Left kidney (tissue), 2 donors: ENCODE results near the gene KANK2. TPM values are rescaled to one million over a fixed set of nuclear protein-coding genes. Genes with fewer than 3 reads are reported as not detected.
"Not testable (repeated sequence)": the region's sequence is repeated elsewhere in the genome, so short reads cannot be mapped to it uniquely, and the experiment has no call there.

Experiments used
- DNase-seq: peaks from one replicate; pipeline ENCODE4 v3.0.0-alpha.2; 2013
- polyA plus RNA-seq: library from polyadenylated mRNA; unstranded; fragments of 120-200 nt; gene quantifications from one replicate; pipeline ENCODE4 v1.2.1, GENCODE V29; 2013; ENCODE audit not compliant: insufficient read length

Gene KANK2
- polyA plus RNA-seq, 1 donor, result 117 TPM

DNA sequence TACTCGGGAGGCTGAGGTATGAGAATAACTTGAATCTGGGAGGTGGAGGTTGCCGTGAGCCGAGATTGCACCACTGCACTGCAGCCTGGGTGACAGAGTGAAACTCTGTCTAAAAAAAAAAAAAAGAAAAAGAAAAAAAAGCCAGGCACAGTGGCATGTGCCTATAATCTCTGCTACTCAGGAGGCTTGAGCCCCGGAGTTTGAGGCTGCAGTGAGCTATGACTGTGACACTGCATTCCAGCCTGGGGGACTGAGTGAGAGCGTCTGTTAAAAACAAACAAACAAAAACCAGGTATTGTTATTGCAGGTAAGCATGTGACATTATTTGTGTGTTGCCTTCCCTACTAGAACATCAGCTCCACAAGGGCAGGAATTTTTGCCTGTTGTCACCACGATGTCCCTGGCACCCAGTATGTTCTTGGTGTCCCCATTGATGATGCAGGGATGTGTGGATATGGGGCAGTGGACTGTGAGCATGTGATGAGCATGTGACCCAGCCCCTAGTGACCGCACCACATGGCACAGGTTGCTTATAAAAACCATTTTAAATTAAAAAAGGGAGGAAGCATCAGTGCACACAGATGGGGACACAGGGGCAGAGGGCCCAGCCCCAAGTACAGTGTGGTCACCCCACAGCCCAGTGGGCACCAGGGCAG is 1.6 kb upstream of the KANK2 start:
- no peak for DNase-seq

DNA sequence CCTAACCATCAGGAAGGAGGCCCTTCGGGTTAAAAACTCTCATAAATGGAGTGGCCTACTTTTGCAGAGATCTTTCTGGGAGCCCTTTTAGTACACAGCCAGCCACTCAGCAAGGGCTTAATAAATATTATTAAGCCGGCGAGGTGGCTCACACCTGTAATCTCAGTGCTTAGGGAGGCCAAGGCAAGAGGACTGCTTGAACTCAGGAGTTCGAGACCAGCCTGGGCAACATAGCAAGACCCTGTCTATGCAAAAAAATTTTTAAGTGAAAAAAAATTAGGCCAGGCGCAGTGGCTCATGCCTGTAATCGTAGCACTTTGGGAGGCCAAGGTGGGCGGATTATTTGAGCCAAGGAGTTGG is 810 bp upstream of the KANK2 start:
- DNase-seq, result no peak

DNA sequence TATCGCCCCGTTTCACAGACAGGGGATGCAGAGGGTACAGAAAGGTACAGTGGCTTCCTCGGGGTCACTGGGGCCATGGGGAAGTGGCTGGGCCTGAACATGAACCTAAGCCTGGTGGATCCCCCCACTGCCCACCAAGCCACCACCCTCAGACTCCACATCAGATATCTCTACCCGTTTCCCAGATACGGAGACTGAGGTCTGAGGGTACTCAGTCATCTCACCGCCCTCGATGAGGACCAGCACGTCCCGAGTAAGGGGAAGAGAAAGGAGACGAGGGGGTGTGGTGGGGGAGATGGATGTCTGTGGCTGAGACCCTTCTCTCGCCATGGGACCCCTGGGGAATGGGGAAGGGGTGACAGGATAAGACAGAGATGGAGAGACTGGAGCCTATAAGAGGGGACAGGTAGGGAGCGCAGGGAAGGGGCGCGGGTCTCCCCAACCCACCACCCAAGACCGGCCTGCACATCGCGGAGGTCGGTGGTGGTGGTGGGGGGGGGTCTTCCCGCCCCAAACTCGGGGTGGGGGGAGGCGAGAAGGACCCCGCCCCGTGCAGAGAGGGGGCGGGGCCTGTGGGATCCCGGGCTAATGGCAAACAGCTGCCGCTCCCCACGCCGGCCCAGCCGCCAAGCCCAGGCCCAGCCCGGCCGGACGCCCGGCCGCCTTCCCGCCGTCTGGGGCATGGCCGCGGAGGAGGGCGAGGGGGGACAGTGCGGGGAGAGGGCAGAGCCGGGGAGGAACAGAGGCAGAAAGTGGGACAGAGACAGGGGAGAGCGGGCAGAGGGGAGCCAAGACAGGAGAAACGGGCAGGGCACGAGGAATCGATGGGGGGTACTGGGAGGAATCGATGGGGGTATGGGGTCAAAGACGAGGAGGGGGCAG is 698 bp downstream of the KANK2 start:
- DNase-seq, result no peak

DNA sequence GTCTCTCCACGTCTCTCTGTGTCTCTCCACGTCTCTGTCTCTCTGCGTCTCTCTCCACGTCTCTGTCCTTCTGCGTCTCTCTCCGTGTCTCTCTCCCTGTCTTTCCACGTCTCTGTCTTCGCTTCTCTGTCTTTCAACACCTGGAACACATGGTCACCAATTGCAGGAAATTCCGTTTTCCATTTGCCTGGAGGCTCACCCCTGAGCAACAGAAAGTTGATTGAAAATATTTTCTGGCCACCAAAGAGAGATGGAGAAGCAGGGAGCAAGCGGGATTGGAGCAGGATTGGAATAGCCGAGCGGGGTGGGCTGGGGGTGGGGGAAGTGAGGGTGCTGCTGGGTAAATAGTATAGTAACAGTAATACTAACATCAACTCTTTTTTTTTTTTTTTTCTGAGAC is 1.7 kb downstream of the KANK2 start:
- no peak for DNase-seq

DNA sequence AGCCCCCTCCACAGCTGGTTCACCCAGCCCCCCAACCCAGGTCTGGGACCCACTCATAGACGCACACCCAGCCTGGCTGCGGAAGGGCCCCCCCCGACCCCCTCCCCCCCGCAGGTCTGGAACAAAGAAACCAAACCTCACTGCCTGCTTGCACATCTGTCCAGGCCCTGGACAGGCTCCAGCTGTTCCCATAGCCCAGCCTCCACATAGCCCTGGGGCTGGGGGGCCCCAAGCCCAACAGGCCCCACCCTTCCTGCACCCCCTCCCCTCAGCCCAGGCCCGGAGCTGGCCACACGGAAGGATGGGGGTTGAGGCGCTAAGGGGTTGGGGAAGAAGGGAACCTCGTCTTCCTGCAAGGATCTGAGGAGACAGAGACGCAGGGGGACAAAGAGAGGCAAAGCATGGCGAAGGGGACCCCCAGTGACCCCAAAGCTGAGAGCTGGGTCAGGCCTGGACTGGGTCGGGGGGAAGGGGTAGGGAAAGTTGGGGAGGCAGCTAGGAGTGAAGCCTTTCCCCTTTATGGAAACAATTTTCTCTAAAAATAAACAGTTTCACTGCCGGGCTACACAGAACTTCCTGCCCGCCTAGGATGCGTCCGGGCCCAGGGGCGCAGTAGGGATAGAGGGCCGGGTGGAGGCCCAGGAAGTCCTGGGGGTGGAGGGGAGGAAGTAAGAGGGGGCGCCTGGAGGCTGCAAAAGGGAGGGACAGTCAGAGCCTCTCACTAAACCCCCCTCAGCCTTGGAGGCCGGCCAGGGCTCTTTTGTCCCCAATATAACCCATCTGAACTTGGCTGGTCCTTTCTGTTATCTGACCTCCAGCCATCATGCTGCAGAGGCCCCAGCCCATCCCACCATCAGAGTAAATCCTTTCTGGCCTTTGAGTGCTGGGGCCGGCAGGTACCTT is 2.4 kb downstream of the KANK2 start:
- no peak for DNase-seq

DNA sequence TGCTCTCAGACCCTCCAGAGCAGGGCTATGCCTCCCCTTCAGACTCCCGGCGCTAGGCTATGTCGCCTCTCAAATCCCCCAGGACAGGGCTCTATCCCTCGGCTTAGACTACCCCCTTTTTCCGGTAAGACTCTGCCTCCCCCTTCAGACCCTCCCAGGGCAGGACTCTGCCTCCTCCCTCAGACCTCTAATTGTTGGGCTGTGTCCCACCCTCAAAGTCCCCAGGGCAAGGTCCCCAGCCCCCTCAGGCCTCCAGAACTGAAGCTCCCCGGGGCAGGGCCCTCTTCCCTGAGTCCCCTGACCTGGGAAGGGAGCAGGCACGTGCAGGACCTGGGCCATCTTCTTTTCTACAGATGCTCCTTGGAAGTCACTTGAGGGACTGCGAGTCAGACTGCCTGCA is 3.2 kb downstream of the KANK2 start:
- no peak for DNase-seq

DNA sequence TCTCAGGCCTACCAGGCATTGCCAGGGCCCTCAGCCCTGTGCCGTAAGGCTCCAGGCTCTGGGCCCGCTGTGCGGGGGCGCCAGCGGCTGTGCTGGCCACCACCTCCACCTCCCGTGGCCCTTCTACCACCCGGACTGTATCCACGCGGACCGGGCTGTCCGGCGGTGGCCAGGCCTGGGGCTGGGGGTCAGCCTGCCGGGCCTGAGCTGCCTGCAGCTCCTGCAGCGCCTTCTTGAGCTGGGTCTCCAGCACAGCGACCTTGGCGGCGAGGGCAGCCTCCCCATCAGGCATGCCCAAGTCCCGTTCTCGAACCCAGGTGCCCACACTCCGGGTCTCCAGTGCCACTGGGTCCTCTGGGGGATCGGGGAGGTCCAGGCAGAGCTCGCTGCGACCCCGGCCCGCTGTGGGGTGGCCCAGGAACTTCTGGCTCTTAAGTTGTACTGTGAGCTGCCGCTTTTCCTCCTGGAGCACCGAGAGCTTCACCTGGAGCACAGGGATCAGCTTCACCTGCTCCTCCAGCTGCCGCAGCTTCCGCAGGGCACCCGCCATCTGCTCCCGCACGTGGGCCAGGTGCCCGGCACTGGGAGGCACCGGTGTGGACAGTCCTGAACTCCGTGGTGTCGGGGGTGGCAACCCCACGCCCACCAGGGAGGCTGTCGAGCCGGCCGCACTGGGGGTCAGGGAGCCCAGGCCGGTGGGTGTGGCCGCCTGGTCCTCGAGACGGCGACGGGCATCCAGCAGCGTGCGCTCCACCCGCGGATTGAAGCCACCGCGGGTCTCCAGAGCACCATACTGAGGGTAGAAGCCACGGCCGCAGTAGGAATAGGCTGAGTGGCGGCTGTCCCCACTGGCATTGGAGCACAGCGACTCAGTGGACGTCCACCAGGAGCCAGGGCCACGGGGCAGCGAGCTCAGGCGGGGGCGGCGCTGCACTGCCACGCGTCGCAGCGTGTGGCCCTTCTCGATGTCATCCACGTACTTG is 4.1 kb downstream of the KANK2 start:
- DNase-seq, result no peak

DNA sequence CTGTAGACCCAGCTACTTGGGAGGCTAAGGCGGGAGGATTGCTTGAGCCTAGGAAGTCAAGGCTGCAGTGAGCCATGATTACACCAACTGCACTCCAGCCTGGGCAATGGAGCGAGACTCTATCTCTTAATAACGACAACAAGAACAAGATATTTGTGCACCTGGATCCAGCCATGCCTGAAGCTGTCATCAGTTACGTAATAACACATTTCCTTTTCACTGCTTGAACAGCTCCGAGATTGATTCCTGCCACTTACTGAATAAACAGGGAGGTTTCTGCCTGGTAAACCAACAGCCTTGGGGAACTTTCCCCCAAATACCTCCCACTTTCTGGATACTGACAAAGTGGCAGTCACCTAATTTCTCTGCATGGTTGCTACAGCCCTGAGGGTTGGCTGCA is 5.4 kb downstream of the KANK2 start:
- DNase-seq, result no peak

DNA sequence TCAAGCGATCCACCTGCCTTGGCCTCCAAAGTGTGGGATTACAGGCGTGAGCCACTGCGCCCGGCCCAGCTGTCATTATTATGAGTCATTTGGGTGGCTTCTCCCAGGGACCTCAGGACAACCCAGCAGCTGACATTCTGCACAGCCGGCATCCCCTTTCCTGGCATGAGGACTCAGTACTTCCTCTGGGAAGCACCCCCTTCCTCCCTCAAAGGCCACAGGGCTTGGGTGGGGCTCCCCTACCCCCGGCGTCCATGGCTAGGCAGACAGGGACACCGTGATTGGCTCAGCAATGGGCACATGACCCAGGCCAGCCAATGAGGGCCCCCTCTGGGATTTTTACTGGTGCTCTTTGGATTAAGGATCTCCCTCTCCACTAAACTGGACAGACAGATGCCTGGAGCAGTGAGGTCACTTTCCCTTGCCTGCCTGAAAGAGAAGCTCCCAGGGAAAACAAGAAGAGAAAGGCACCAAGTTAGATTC is 6.0 kb downstream of the KANK2 start:
- DNase-seq, result no peak

DNA sequence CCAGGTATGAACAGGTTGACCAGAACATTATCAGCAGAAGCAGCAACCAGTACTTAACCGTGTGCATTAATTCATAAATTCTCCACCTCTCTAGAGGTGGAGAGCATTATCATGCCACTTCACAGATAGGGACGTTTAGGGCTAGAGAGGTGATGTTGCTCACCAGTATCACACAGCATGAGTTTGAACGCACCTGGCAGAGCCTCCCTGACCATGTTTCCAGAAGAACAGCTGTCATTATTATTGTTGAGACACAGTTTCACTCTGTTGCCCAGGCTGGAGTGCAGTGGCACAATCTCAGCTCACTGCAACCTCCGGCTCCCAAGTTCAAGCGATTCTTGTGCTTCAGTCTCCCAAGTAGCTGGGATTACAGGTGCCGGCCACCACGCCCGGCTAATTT is 6.8 kb downstream of the KANK2 start:
- DNase-seq, result no peak

DNA sequence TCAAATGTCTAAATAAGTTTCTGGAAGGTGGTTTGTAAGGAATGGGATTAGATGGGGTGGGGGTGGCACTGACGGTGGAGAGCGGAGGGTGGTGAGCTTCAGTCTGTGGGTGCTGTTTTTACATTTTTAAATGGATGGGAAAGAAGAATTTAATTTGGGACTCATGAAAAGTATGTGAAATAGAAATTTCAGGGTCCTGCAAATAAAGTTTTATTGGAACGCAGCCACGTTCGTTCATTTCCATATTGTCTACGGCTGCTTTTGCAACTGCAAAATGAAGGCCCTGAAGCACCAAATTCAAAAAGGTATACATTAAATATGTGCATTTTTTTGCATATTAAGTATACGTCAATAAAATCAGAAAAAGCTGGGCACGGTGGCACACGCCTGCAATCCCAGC is 9.9 kb downstream of the KANK2 start:
- DNase-seq, result no peak

DNA sequence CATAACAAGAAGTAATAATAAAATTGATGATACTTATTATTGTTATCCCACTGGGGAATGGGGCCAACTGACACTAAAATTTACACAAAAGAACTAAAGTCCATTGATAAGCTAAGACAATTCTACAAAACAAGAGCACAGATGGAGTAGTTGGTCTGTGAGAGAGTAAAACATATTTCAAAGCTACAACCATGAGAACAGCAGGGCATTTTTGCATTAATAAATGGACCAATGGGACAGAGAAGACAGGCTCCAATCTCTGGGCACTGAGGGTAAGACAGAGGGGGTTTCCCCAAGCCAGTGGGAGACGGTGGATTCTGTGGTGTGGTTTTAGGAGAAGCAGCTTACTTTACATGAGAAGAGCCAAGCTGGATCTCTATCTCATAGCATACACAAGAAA is 14.4 kb downstream of the KANK2 start:
- DNase-seq, result no peak

DNA sequence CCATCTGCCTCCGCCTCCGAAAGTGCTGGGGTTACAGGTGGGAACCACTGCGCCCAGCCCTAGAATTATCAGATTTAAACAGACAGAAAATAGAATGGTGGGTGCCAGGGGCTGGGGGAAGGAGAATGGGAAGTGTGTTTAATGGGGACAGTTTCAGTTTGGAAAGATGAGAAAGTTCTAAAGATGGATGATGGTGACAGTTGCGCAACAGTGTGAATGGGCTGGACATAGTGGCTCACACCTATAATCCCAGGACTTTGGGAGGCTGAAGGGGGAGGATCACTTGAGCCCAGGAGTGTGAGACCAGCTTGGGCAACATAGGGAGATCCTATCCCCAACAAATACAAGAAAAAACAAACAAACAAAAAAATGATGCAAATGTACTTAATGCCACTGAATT is 15.9 kb downstream of the KANK2 start:
- DNase-seq, result no peak

DNA sequence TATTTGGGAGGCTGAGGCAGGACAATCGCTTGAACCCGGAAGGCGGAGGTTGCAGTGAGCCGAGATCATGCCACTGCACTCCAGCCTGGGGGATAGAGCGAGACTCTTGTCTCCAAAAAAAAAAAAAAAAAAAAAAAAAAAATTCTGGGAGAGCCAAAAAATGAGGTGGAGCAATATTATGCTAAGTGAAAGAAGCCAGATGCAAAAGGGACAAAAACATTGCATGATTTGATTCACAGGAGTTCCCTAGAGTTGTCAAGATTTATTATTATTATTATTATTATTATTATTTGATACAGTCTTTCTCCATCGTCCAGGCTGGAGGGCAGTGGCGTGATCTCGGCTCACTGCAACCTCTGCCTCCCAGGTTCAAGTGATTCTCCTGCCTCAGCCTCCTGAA is 16.4 kb downstream of the KANK2 start:
- DNase-seq, result not testable (repeated sequence)

DNA sequence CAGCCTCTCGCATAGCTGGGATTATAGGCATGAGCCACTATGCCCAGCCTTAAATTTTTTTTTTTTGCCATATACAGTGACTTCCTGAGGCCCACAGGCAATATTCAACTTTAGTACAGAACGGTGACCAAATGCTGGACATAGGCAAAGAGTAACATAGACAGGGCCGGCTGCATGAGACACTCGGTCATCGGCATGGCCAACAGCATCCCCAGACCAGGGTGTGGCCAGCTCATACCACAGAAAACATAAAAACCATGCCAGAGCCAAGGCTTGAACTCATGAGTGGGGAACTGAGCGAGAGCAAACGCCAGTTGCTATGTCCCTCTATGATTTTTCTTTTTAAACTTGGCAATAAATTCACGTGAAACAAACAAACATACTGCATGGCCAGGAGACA is 17.0 kb downstream of the KANK2 start:
- no peak for DNase-seq

DNA sequence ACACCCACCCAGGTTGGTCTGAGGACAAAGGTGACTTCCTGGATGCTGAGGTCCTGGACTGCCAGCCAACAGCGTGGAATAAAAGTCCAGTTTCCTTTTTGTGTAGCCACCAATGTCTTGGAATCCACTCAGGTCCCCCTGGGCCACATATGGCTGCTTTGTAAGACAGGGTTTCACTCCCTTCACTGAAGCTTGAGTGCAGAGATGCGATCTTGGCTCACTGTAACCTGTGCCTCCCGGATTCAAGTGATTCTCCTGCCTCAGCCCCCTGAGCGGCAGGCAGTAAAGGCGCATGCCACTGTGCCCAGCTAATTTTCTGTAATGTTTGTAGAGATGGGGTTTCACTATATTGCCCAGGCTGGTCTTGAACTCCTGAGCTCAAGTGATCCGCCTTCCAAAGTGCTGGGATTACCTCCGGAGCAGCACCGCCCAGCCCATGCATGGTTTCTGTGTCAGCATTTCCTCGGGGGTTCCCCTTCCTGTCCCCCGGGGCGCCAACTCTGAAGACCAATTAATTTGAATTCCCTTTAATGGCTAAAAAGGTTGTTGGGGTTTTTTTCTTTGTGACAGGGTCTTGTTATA is 17.5 kb downstream of the KANK2 start:
- DNase-seq, result no peak

DNA sequence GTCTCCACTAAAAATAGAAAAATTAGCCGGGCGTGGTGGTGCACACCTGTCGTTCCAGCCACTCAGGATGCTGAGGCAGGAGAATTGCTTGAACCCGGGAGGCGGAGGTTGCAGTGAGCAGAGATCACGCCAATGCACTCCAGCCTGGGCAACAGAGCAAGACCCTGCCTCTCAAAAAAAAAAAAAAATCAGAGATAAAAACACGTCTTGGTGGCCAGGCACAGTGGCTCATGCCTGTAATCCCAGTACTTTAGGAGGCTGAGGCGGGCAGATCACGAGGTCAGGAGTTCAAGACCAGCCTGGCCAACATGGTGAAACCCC is 18.2 kb downstream of the KANK2 start:
- DNase-seq, result not testable (repeated sequence)

DNA sequence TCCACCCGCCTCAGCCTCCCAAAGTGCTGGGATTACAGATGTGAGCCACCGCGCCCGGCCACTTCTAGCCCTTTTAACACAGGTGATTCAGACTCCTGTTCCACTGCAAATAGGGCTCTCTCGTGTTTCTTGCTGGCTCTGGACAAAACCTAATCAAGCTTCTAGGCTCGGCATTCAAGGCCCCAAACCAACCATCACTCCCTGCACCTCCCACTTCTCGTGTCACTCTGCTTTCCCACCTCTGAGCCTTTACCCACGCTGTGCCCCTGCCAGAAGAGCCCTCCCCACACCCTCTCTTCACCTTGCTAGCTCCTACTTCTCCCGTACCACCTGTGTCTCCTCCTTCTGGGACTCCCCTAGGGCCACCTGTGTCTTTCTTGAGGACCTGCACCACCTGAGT is 19.8 kb downstream of the KANK2 start:
- DNase-seq, result no peak

DNA sequence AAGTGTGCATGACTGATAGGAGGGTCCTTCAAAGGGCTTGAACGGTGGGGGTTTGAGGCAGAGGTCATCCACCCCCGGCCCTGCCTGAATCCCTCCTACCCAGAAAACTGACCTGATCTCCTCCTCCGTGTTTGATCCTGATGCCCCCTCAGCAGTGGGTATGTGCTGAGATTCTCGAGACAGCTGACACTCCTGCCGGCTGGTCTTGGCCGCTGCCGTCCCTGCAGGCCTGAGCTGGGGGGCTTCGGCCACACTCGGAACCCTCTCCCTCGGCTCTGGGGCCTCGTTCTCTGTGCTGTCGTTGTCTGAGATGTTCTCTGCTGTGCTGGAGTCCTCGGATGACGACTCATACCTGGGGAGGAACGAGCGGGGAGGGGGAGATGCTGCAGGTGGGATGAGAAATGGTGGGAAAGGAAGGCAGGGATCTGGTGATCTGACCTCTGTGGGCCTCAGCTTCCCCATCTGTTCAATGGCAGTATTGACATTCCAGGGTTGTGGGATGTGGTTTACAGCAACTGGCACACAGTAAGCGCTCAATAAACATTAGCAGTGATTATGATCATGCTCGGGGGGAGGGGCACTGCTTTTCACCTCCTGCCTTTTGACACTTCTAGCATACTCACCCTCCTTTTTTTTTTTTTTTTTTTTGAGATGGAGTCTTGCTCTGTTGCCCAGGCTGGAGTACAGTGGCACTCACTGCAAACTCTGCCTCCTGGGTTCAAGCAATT is 20.7 kb downstream of the KANK2 start:
- DNase-seq, result no peak

DNA sequence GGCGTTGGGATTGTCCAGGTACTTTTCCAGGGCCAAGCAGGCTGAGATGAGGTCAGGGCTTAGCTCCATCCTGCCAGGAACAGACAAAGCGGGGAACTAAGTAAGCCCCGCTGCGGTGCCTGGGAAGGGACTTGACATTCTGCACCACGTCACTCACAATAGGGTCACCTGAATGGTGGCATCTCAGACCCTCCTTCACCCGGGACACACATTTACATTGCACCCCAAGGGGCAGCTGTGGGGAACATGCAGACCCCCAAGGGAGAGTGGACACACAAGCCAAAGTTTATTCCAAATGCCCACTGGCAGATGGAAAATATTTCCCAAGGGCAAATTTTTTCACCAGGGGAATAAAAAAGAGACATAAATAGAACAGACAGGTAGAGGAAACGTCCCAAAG is 21.4 kb downstream of the KANK2 start:
- DNase-seq, result no peak

DNA sequence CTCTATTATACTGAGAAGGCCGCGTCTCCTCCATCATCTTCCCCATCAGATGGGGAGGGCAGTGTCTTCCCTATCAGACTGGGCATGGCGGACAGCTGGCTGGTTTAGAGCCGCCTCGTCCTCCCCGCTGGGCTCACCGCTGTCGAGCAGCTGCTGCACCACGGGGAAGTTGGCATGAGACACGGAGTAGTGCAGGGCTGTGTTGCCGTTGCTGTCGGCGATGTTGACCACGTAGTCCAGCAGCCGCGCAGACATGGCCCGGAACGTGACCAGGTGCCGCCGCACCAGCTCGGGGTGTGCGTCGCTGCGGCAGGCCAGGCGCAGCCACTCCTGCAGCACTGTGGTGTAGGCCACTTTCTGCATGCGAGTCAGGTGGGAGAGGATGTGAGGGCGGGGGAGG is 23.0 kb downstream of the KANK2 start:
- no peak for DNase-seq
